Measurements from ENCODE around the gene IL1R2. TPM values are rescaled to one million over a fixed set of nuclear protein-coding genes. Genes with fewer than 3 reads are reported as not detected.

Gene IL1R2
- total and polyA plus RNA-seq, 2 of the 13 experiments (the other 11 are each of a cell fraction or from before 2014, with no cell fraction given): 3.6 to 7.3 TPM

- peak; percentile 94 for TF ChIP-seq ZGPAT (CRISPR knock-in tag; IDR thresholded peaks at IDR 0.05)
- no peak for TF ChIP-seq ZNF552 (CRISPR knock-in tag; IDR thresholded peaks at IDR 0.05; ENCODE audit: borderline replicate concordance)
- TF ChIP-seq TOE1 (CRISPR knock-in tag; IDR thresholded peaks at IDR 0.05): no peak; the same call in 1 of the 2 replicates
- peak; percentile 45; the same call in 1 of the 2 replicates for TF ChIP-seq ZNF33A (CRISPR knock-in tag; IDR thresholded peaks at IDR 0.05; ENCODE audit: borderline replicate concordance)
- peak; percentile 93; the same call in 1 of the 2 replicates for TF ChIP-seq ZSCAN29 (CRISPR knock-in tag; conservative IDR thresholded peaks at IDR 0.05)
- TF ChIP-seq JARID2 (CRISPR knock-in tag; IDR thresholded peaks at IDR 0.05; ENCODE audit: insufficient replicate concordance): no peak
- no peak for TF ChIP-seq NFYB (CRISPR knock-in tag; IDR thresholded peaks at IDR 0.05)
- TF ChIP-seq NFAT5 (CRISPR knock-in tag; IDR thresholded peaks at IDR 0.05): no peak
- 0 out of 2 replicates have a peak, but pooled peaks have one; percentile 6 for TF ChIP-seq MAFF (IDR thresholded peaks at IDR 0.05; ENCODE audit: low read depth, low read length)
- TF ChIP-seq AKNA (CRISPR knock-in tag; IDR thresholded peaks at IDR 0.05; ENCODE audit: borderline replicate concordance): no peak
- peak; percentile 62; the same call in 1 of the 2 replicates for TF ChIP-seq ZC3H13 (CRISPR knock-in tag; IDR thresholded peaks at IDR 0.05)
- no peak for TF ChIP-seq ZNF781 (CRISPR knock-in tag; IDR thresholded peaks at IDR 0.05; ENCODE audit: borderline replicate concordance, not compliant biosample characterization)
- no peak for TF ChIP-seq ZNF660 (CRISPR knock-in tag; IDR thresholded peaks at IDR 0.05; ENCODE audit: borderline replicate concordance, low read depth)
- no peak for TF ChIP-seq RBM39 (IDR thresholded peaks at IDR 0.05; ENCODE audit: low read depth, low read length, poor library complexity, severe bottlenecking)
- no peak for TF ChIP-seq MYC (CRISPR knock-in tag; IDR thresholded peaks at IDR 0.05; ENCODE audit: borderline replicate concordance)
- peak; percentile 84; the same call in 1 of the 2 replicates for TF ChIP-seq SIX1 (CRISPR knock-in tag; IDR thresholded peaks at IDR 0.05; ENCODE audit: borderline replicate concordance)
- TF ChIP-seq SIX4 (CRISPR knock-in tag; IDR thresholded peaks at IDR 0.05): peak; percentile 89
Measured at GRCh38 chr2:102030855-102031527, 39.2 kb downstream of the IL1R2 start (continued).
